Activated T-cell treated with anti-CD3 and anti-CD28 coated beads, Interleukin-2, amount 50 U/mL, for 24 hours (primary cell): ENCODE results near the gene EMP2.

Experiments
- DNase-seq: peaks from one replicate; pipeline ENCODE4 v3.0.0-alpha.2; 2020
- H3K27ac Mint-ChIP-seq: 2 replicates; pipeline ENCODE4 v1.8.0; 2020; ENCODE audit warnings: mild to moderate bottlenecking, mixed read lengths
- H3K27me3 Mint-ChIP-seq: 2 replicates; pipeline ENCODE4 v1.8.0; 2020; ENCODE audit warnings: mixed read lengths
- H3K36me3 Mint-ChIP-seq: 2 replicates; pipeline ENCODE4 v1.8.0; 2020; ENCODE audit warnings: low read depth, mixed read lengths
- H3K4me1 Mint-ChIP-seq: 2 replicates; pipeline ENCODE4 v1.8.0; 2020; ENCODE audit warnings: low read depth, mixed read lengths
- H3K4me3 Mint-ChIP-seq: 2 replicates; pipeline ENCODE4 v1.8.0; 2020; ENCODE audit warnings: mild to moderate bottlenecking, moderate library complexity, mixed read lengths
- H3K9me3 Mint-ChIP-seq: 2 replicates; pipeline ENCODE4 v1.8.0; 2020; ENCODE audit warnings: mixed read lengths

EMP2 gene

GRCh38 chr16:10599626-10600025 lies 19.2 kb upstream of the EMP2 start:
- no peak for DNase-seq
- Mint-ChIP-seq H3K4me3 (no peak overlapping the region), H3K27ac (no peak overlapping the region), H3K36me3 (no peaks in the 10 kb centered on the region), H3K4me1 (no peaks in the 10 kb centered on the region), H3K27me3 (peaks cover 29% of the 10 kb centered on the region), H3K9me3 (no peaks in the 10 kb centered on the region)

- H3K9me3 Mint-ChIP-seq, result no peaks in the 10 kb centered on the region
- H3K4me1 Mint-ChIP-seq, result no peaks in the 10 kb centered on the region
- H3K36me3 Mint-ChIP-seq, result no peaks in the 10 kb centered on the region
- no peak overlapping the region for H3K27ac Mint-ChIP-seq
- DNase-seq, result no peak
- peaks cover 25% of the 10 kb centered on the region for H3K27me3 Mint-ChIP-seq
- H3K4me3 Mint-ChIP-seq, result no peak overlapping the region
Observed at GRCh38 chr16:10598157-10598556, 17.8 kb upstream of the EMP2 start.

- no peak overlapping the region for H3K4me3 Mint-ChIP-seq
Observed at GRCh38 chr16:10597187-10597601, 16.8 kb upstream of the EMP2 start.

GRCh38 chr16:10594312-10594950 lies 14.0 kb upstream of the EMP2 start:
- no peak for DNase-seq
- no peak overlapping the region for H3K27ac Mint-ChIP-seq
- H3K4me3 Mint-ChIP-seq, result no peak overlapping the region
- peaks cover 20% of the 10 kb centered on the region for H3K27me3 Mint-ChIP-seq
- no peaks in the 10 kb centered on the region for H3K9me3 Mint-ChIP-seq
- no peaks in the 10 kb centered on the region for H3K36me3 Mint-ChIP-seq
- no peaks in the 10 kb centered on the region for H3K4me1 Mint-ChIP-seq

More at GRCh38 chr16:10597187-10597601, 16.8 kb upstream of the EMP2 start:
- no peaks in the 10 kb centered on the region for H3K4me1 Mint-ChIP-seq
- H3K27ac Mint-ChIP-seq, result no peak overlapping the region
- peaks cover 22% of the 10 kb centered on the region for H3K27me3 Mint-ChIP-seq
- H3K9me3 Mint-ChIP-seq, result no peaks in the 10 kb centered on the region
- DNase-seq, result no peak
- H3K36me3 Mint-ChIP-seq, result no peaks in the 10 kb centered on the region

DNA sequence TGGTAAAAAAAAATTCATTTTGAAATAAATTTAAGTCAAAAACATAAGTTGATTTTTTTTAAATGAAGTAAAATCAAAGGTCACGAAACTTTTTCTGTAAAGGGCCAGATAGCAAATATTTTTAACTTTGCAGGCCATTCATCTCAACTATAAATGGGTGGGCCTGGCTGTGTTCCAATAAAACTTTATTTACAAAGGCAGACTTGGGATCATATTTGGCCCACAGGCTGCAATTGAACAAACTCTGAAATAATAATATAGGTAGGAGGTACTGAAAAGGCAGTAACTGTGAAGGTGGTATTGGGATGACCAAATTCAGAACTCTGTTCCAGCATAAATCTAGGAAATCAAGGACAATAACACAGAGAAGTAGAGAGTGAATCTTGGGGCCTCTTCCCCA lies 12.2 kb upstream of the EMP2 start:
- Mint-ChIP-seq H3K4me1 (no peaks in the 10 kb centered on the region), H3K36me3 (no peaks in the 10 kb centered on the region)

DNA sequence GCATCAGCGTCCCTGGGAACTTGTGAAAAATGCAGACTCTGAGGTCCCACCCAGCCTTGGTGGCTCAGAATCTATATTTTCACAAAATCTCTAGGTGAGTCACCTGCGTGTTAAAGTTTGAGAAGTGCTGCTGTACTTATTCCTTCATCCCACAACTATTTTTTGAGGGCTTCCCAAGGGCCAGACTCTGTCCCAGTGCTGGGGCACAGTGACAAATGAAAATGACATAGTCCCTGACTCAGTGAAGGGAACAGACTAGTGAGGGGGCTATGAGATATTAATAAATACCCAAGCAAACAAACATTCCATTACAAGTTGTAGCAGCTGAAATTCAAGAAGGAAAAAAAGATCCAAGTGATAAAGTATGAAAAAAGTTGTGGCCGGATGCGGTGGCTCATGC lies 9.9 kb upstream of the EMP2 start:
- H3K9me3 Mint-ChIP-seq, result no peaks in the 10 kb centered on the region
- no peak overlapping the region for H3K4me3 Mint-ChIP-seq
- no peak for DNase-seq
- H3K27ac Mint-ChIP-seq, result no peak overlapping the region
- peaks cover 25% of the 10 kb centered on the region for H3K27me3 Mint-ChIP-seq
- H3K4me1 Mint-ChIP-seq, result no peaks in the 10 kb centered on the region
- no peaks in the 10 kb centered on the region for H3K36me3 Mint-ChIP-seq

More for the DNA sequence above, 12.2 kb upstream of the EMP2 start:
- Mint-ChIP-seq H3K27me3 (peaks cover 20% of the 10 kb centered on the region), H3K9me3 (no peaks in the 10 kb centered on the region), H3K27ac (no peak overlapping the region), H3K4me3 (no peak overlapping the region)
- DNase-seq, result no peak

DNA sequence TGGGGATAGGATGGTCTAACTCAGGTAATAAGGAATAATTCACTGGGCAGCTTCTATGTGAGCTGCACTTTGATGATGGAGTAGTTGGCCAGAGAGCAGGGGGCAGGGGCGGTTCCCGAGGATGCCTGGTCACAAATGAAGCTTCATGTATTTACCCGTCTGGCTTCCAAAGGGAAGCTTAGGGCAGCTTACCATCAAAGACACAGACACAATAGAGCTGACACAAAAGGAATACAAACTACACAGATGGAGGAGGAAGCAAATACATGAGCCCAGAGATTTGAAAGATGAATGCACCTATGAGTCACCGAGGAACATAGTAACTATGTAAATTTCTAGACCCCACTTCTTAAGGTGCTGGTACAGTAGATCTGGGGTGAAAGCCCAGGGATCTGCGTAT lies 8.7 kb upstream of the EMP2 start:
- DNase-seq, result no peak
- H3K36me3 Mint-ChIP-seq, result no peaks in the 10 kb centered on the region
- no peak overlapping the region for H3K4me3 Mint-ChIP-seq
- no peaks in the 10 kb centered on the region for H3K4me1 Mint-ChIP-seq
- H3K27me3 Mint-ChIP-seq, result peaks cover 30% of the 10 kb centered on the region
- H3K9me3 Mint-ChIP-seq, result no peaks in the 10 kb centered on the region
- H3K27ac Mint-ChIP-seq, result no peak overlapping the region

DNA sequence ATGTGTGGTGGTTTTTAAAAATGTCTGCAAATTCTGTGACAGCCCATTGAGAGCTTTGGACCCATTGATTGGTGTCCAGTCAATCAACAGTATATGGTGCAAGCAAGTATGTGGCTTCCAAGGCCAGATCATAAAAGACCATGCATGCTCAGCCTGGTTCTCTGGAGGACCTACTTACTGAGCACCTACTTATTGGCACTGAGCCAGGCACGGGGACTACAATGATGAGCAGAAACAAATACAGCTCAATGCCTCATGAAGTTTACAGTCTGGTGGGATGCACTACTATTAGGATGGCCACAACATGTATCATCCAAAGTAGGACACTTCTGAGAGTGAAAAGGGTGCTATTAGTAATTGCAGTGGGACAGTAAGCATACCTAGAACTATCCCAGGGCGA lies 7.2 kb upstream of the EMP2 start:
- no peak for DNase-seq
- Mint-ChIP-seq H3K36me3 (no peaks in the 10 kb centered on the region), H3K9me3 (no peaks in the 10 kb centered on the region), H3K4me1 (no peaks in the 10 kb centered on the region), H3K27me3 (peaks cover 43% of the 10 kb centered on the region), H3K4me3 (no peak overlapping the region), H3K27ac (no peak overlapping the region)

- H3K4me3 Mint-ChIP-seq, result no peak overlapping the region
- H3K27ac Mint-ChIP-seq, result no peak overlapping the region
- DNase-seq, result no peak
- H3K4me1 Mint-ChIP-seq, result peaks cover 2% of the 10 kb centered on the region
- no peaks in the 10 kb centered on the region for H3K36me3 Mint-ChIP-seq
- H3K27me3 Mint-ChIP-seq, result peaks cover 62% of the 10 kb centered on the region
- no peaks in the 10 kb centered on the region for H3K9me3 Mint-ChIP-seq
Observed at GRCh38 chr16:10584981-10585438, 4.6 kb upstream of the EMP2 start.

DNA sequence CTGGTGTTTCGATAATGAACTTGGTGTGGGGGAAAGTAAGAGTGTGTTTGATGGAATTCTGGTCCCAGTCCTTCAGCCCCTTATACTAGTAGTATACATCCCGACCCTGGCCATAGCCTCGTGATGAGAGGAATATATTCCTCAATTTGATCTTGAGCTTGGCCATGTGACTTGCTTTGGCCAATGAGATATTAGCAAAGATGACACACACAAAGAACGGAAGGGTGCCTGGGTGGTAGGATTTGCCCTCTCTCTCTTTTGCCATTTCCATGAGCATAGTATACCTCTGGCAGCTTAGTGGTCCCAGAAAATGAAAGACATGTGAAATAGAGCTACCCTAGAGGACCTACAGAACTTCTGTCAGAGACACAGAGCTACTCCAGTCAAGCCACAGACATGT lies 2.9 kb upstream of the EMP2 start:
- H3K4me1 Mint-ChIP-seq, result peaks cover 2% of the 10 kb centered on the region

DNA sequence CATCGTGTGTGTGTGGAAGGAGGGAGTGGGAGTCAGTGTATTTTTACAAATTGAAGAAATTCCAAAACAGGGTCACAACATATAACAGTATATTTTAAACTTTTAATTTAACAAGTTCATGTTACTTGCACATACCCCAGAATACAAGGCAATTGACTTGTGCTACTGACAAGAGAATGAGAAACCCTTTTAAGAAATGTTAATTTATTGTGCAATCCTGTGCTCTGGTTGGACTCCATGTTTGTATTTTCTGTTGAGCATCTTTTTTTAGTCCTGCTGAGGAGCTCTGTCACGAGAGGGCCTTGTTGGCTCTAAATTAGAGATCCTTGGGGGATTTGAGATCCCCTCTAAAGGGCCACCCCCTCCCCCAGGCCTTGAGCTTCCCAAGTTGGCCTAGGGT lies 1.1 kb upstream of the EMP2 start:
- DNase-seq, result no peak
- Mint-ChIP-seq H3K27ac (no peak overlapping the region), H3K4me3 (no peak overlapping the region), H3K27me3 (peaks cover 73% of the 10 kb centered on the region), H3K4me1 (peaks cover 2% of the 10 kb centered on the region), H3K36me3 (no peaks in the 10 kb centered on the region), H3K9me3 (no peaks in the 10 kb centered on the region)

More for the DNA sequence above, 2.9 kb upstream of the EMP2 start:
- Mint-ChIP-seq H3K27ac (no peak overlapping the region), H3K36me3 (no peaks in the 10 kb centered on the region), H3K9me3 (no peaks in the 10 kb centered on the region), H3K4me3 (no peak overlapping the region), H3K27me3 (peaks cover 74% of the 10 kb centered on the region)
- DNase-seq, result no peak

- Mint-ChIP-seq H3K36me3 (no peaks in the 10 kb centered on the region), H3K27me3 (peaks cover 67% of the 10 kb centered on the region), H3K27ac (no peak overlapping the region), H3K4me1 (peaks cover 2% of the 10 kb centered on the region), H3K9me3 (no peaks in the 10 kb centered on the region), H3K4me3 (no peak overlapping the region)
- no peak for DNase-seq
Observed at GRCh38 chr16:10580883-10581247, 467 bp upstream of the EMP2 start.

- no peak for DNase-seq
- H3K4me3 Mint-ChIP-seq, result no peak overlapping the region
- H3K27ac Mint-ChIP-seq, result no peak overlapping the region
- H3K4me1 Mint-ChIP-seq, result peaks cover 2% of the 10 kb centered on the region
- no peaks in the 10 kb centered on the region for H3K36me3 Mint-ChIP-seq
- no peaks in the 10 kb centered on the region for H3K9me3 Mint-ChIP-seq
- peaks cover 68% of the 10 kb centered on the region for H3K27me3 Mint-ChIP-seq
Observed at GRCh38 chr16:10579575-10579964, 828 bp downstream of the EMP2 start.

- H3K36me3 Mint-ChIP-seq, result no peaks in the 10 kb centered on the region
- peaks cover 64% of the 10 kb centered on the region for H3K27me3 Mint-ChIP-seq
- no peak overlapping the region for H3K4me3 Mint-ChIP-seq
- no peak for DNase-seq
- no peak overlapping the region for H3K27ac Mint-ChIP-seq
- H3K9me3 Mint-ChIP-seq, result no peaks in the 10 kb centered on the region
- H3K4me1 Mint-ChIP-seq, result peaks cover 2% of the 10 kb centered on the region
Observed at GRCh38 chr16:10578474-10579316, 1.7 kb downstream of the EMP2 start.
